22Rv1 (cell line): ENCODE measurements around the gene RARS2.

Experiments
- ZFX ChIP-seq: fragments of 450-650 bp; IDR thresholded peaks from 2 replicates; pipeline ENCODE4 v1.6.1; 2017; ENCODE audit warnings: antibody characterized with exemption, borderline replicate concordance
- TF ChIP-seq, protein P1 (sequence below): fragments of 450-650 bp; IDR thresholded peaks from 2 replicates; pipeline ENCODE4 v1.5.1; 2017; ENCODE audit warnings: mild to moderate bottlenecking

DNA sequence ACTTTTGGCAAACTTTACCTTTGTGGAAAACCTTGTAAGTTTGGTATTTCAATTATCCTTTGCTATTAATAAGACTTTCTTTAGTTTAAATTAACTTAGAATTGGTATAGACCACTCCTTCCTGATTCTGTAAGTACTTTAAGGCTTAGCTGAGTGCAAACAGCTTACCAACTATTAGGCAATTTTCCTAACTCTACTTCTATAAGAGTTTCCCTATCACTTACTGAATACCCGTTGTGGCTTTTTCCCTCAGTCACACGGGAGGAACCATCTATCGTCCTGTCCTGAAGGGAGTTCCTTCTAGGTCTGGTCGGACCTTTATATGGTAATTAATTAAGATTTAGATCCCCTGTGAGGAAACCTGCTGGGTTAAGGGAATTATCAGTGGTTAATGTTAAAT, 107.4 kb downstream of the RARS2 start:
- TF ChIP-seq, protein P1, sequence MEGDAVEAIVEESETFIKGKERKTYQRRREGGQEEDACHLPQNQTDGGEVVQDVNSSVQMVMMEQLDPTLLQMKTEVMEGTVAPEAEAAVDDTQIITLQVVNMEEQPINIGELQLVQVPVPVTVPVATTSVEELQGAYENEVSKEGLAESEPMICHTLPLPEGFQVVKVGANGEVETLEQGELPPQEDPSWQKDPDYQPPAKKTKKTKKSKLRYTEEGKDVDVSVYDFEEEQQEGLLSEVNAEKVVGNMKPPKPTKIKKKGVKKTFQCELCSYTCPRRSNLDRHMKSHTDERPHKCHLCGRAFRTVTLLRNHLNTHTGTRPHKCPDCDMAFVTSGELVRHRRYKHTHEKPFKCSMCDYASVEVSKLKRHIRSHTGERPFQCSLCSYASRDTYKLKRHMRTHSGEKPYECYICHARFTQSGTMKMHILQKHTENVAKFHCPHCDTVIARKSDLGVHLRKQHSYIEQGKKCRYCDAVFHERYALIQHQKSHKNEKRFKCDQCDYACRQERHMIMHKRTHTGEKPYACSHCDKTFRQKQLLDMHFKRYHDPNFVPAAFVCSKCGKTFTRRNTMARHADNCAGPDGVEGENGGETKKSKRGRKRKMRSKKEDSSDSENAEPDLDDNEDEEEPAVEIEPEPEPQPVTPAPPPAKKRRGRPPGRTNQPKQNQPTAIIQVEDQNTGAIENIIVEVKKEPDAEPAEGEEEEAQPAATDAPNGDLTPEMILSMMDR = no peak
- no peak for TF ChIP-seq ZFX
